SU-DHL-6 (cell line): Measurements from ENCODE around the gene SURF2.
"Not testable (repeated sequence)": the region's sequence is repeated elsewhere in the genome, so short reads cannot be mapped to it uniquely, and the experiment has no call there.

ENCODE experiments used
- H2AFZ ChIP-seq: fragments of 200-600 bp; sonication (generic); 2 replicates; pipeline ENCODE4 v1.6.1; 2014; ENCODE audit warnings: low read depth, mild to moderate bottlenecking, moderate library complexity, mixed read lengths, antibody characterized with exemption, low read length; ENCODE audit not compliant: severe bottlenecking
- H3F3A ChIP-seq: fragments of 200-600 bp; shearing (Covaris generic); 2 replicates; pipeline ENCODE4 v1.6.0; 2016; ENCODE audit warnings: antibody characterized with exemption, mild to moderate bottlenecking; ENCODE audit not compliant: insufficient read depth
- H3K27ac ChIP-seq: fragments of 200-600 bp; sonication (generic); 2 replicates; pipeline ENCODE4 v1.5.1; 2016; ENCODE audit warnings: low read depth, mild to moderate bottlenecking, low read length, moderate library complexity, mixed read lengths
- H3K27me3 ChIP-seq: fragments of 200-600 bp; sonication (generic), shearing (Covaris generic); 2 replicates; pipeline ENCODE4 v1.6.0; 2014; ENCODE audit warnings: mild to moderate bottlenecking, low read length
- H3K36me3 ChIP-seq: fragments of 200-600 bp; sonication (generic); 2 replicates; pipeline ENCODE4 v1.6.1; 2014; ENCODE audit warnings: mild to moderate bottlenecking, low read length, mixed read lengths
- H3K4me2 ChIP-seq: fragments of 300-600, 200-600 bp; shearing (Covaris generic), sonication (generic); 2 replicates; pipeline ENCODE4 v1.6.0; 2014; ENCODE audit warnings: low read length, low read depth, mild to moderate bottlenecking; ENCODE audit not compliant: poor library complexity, severe bottlenecking
- H3K4me3 ChIP-seq: fragments of 200-600 bp; sonication (generic); 2 replicates; pipeline ENCODE4 v1.5.1; 2014; ENCODE audit warnings: antibody characterized with exemption, low read length, mild to moderate bottlenecking, mixed read lengths; ENCODE audit not compliant: insufficient read depth, poor library complexity, severe bottlenecking
- H3K79me2 ChIP-seq: fragments of 200-600 bp; sonication (generic); 2 replicates; pipeline ENCODE4 v1.6.1; 2014; ENCODE audit warnings: mild to moderate bottlenecking, low read length, moderate library complexity; ENCODE audit not compliant: insufficient read depth
- H3K9ac ChIP-seq: fragments of 200-600 bp; sonication (generic); 2 replicates; pipeline ENCODE4 v1.7.0; 2014; ENCODE audit warnings: mild to moderate bottlenecking, low read length
- H3K9me2 ChIP-seq: fragments of 200-600 bp; sonication (generic); replicated peaks from 2 replicates; pipeline ENCODE4 v1.6.1; 2014; ENCODE audit warnings: low read length; ENCODE audit not compliant: insufficient read depth
- H3K9me3 ChIP-seq: fragments of 200-600 bp; sonication (generic); 2 replicates; pipeline ENCODE4 v1.6.1; 2014; ENCODE audit warnings: low read length, mixed read lengths; ENCODE audit not compliant: insufficient read depth
- H4K20me1 ChIP-seq: fragments of 200-600 bp; sonication (generic); 2 replicates; pipeline ENCODE4 v1.6.1; 2014; ENCODE audit warnings: low read depth, mild to moderate bottlenecking, antibody characterized with exemption, low read length, moderate library complexity, mixed read lengths
- EZH2phosphoT487 ChIP-seq: fragments of 200-600 bp; sonication (generic), shearing (Covaris generic); conservative IDR thresholded peaks from 2 replicates; pipeline ENCODE4 v1.6.1; 2018; ENCODE audit warnings: mild to moderate bottlenecking, antibody characterized with exemption, low read length, moderate library complexity, mixed read lengths
- TF ChIP-seq, protein P1 (sequence below): fragments of 200-600 bp; sonication (generic); IDR thresholded peaks from one replicate; pipeline ENCODE4 v1.5.1; 2017; ENCODE audit warnings: antibody characterized with exemption, mild to moderate bottlenecking, low read length, moderate library complexity; ENCODE audit not compliant: insufficient read depth, poor library complexity, severe bottlenecking

The SURF2 gene

DNA sequence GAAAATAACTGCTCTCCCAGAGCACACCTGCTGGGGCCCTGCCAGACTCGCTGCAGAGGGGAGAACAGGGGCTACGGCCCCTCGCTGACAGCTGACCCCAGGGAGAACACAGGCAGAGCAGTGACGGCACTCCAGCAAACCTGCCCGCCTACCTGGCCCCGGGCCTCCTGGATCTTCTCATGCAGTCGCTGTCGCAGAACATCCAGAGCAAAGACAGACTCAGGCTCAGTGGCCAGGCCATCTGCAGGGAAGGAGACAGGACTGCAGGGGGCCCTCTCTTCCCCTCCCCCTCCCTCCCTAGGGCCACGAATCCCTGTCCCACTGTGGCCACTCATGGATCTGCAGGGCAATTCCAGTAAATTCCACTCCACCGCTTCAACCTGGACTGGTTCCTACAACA, 22.8 kb upstream of the SURF2 start:
- Histone ChIP-seq H3K4me3 (no peak overlapping the region), H3K4me2 (no peak overlapping the region)

DNA sequence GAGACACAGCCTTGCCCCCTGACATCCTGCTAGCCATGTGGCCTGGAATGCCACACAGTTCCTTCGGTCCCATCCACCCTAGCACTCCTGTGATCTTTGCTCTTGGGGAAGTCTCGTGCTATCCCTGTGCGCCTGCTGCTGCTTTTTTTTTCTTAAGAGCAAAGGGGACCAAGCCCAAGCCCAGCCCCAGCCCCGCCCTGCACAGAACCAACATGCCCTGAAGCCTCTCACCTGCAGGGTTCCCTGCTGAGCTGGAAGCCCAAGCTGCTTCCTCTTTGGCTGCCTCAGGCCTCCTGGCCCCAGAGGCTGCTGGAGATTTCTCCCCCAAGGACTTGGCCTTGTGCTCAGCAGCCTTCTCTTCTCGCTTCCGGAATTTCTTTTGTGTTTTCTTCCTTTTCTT, 22.2 kb upstream of the SURF2 start:
- no peak overlapping the region for H3K9ac ChIP-seq
- H3F3A ChIP-seq = peaks cover 23% of the 10 kb centered on the region
- H4K20me1 ChIP-seq = no peaks in the 10 kb centered on the region
- no peaks in the 10 kb centered on the region for H3K9me2 ChIP-seq
- TF ChIP-seq, protein P1, sequence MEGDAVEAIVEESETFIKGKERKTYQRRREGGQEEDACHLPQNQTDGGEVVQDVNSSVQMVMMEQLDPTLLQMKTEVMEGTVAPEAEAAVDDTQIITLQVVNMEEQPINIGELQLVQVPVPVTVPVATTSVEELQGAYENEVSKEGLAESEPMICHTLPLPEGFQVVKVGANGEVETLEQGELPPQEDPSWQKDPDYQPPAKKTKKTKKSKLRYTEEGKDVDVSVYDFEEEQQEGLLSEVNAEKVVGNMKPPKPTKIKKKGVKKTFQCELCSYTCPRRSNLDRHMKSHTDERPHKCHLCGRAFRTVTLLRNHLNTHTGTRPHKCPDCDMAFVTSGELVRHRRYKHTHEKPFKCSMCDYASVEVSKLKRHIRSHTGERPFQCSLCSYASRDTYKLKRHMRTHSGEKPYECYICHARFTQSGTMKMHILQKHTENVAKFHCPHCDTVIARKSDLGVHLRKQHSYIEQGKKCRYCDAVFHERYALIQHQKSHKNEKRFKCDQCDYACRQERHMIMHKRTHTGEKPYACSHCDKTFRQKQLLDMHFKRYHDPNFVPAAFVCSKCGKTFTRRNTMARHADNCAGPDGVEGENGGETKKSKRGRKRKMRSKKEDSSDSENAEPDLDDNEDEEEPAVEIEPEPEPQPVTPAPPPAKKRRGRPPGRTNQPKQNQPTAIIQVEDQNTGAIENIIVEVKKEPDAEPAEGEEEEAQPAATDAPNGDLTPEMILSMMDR = no peak
- TF ChIP-seq EZH2phosphoT487 = no peak
- H3K4me3 ChIP-seq = no peak overlapping the region
- no peak overlapping the region for H3K27ac ChIP-seq
- H3K36me3 ChIP-seq = no peaks in the 10 kb centered on the region
- no peak overlapping the region for H3K4me2 ChIP-seq
- H3K27me3 ChIP-seq = no peaks in the 10 kb centered on the region
- no peaks in the 10 kb centered on the region for H3K9me3 ChIP-seq
- H3K79me2 ChIP-seq = peaks cover 17% of the 10 kb centered on the region
- H2AFZ ChIP-seq = no peak overlapping the region

More for the DNA sequence above, 22.8 kb upstream of the SURF2 start:
- Histone ChIP-seq H3K9me2 (no peaks in the 10 kb centered on the region), H3K36me3 (no peaks in the 10 kb centered on the region), H3K9ac (no peak overlapping the region), H2AFZ (no peak overlapping the region), H3K27ac (no peak overlapping the region), H3K27me3 (no peaks in the 10 kb centered on the region), H3K9me3 (no peaks in the 10 kb centered on the region), H3F3A (peaks cover 23% of the 10 kb centered on the region), H3K79me2 (peaks cover 17% of the 10 kb centered on the region), H4K20me1 (no peaks in the 10 kb centered on the region)
- TF ChIP-seq EZH2phosphoT487 = no peak
- TF ChIP-seq, protein P1 = no peak

DNA sequence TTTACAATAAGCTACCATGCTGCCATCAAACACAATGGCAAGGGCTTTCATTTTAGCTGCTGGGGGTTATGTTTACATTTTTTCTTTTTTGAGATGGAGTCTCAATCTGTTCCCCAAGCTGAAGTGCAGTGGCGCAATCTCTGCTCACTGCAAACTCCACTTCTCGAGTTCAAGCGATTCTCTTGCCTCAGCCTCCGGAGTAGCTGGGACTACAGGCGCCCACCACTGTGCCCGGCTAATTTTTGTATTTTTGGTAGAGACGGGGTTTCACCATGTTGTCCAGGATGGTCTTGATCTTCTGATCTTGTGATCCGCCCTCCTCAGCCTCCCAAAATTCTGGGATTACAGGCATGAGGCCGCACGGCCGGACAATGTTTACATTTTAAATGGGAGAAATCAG, 21.5 kb upstream of the SURF2 start:
- H3K9ac ChIP-seq = peak overlapping the region; percentile 69
- H4K20me1 ChIP-seq, H3K27me3 ChIP-seq, H3K9me2 ChIP-seq, H3K36me3 ChIP-seq, H2AFZ ChIP-seq, H3K27ac ChIP-seq, H3K9me3 ChIP-seq: not testable (repeated sequence)
- peak overlapping the region; percentile 93 for H3K4me3 ChIP-seq
- H3F3A ChIP-seq = peaks cover 19% of the 10 kb centered on the region
- H3K79me2 ChIP-seq = peaks cover 17% of the 10 kb centered on the region
- peak overlapping the region; percentile 73 for H3K4me2 ChIP-seq

DNA sequence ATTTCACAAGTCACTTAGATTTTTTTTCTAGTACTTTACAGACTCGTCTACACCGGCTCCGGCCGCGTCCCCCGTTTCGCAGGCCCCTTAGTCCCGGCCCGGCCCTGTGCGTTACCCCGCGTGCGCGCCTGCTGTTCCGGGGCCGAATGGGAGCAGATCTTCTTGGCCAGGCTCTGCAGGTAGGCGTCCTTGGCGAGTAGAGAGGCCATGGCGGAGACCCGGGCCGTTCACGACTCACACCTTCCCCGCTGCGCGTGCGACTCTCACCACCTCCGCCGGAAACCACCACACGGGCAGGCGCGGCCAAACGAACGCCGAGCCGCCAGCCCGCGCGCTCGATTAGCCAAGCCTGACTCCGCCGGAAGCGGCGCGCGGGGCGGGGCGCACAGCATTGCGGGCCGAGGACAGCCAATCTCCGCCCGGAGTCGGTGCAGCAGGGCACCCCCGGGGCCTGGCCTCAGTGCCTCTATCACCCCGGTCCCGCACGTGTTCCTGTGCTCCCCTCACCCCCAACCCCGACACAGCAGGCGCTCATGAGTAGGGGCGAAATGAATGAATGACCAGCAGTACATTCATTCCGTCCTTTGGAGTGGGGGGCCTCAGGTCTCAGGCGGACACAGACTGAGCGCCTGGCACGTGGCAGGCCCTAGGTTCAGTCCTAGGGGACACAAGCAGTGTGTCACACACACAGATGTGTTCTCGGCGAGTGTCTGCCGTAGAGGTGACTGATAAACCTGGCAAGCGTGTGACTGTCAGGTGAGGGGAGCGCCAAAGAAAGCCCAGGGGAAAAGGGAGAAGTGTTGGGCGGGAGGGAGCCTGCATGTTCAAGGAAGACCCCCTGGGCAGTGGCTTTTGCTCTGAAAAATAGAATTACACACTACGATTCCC, 20.2 kb upstream of the SURF2 start, which contains the start of gene SURF6:
Gene SURF6, minus strand, starts transcription at position 265 of the 888 bp plus-strand sequence. Its CDS starts 56 bp downstream, at position 209.
- peaks cover 17% of the 10 kb centered on the region for H3K79me2 ChIP-seq
- no peaks in the 10 kb centered on the region for H3K9me2 ChIP-seq
- TF ChIP-seq, protein P1 = no peak
- no peak for TF ChIP-seq EZH2phosphoT487
- H3K4me2 ChIP-seq = peak within 1 kb of the TSS; percentile 73
- H3F3A ChIP-seq = peaks cover 9% of the 10 kb centered on the region
- H4K20me1 ChIP-seq = no peaks in the 10 kb centered on the region
- H2AFZ ChIP-seq = peak within 1 kb of the TSS; percentile 79
- H3K4me3 ChIP-seq = peak within 1 kb of the TSS; percentile 93
- peak within 1 kb of the TSS; percentile 72 for H3K27ac ChIP-seq
- no peaks in the 10 kb centered on the region for H3K9me3 ChIP-seq
- H3K27me3 ChIP-seq = no peaks in the 10 kb centered on the region
- no peaks in the 10 kb centered on the region for H3K36me3 ChIP-seq
- H3K9ac ChIP-seq = peak within 1 kb of the TSS; percentile 69
